SK-N-MC (cell line): ENCODE measurements around the gene POLR2L.
A peak's percentile ranks its signal among the peaks of the same experiment; 100 is the strongest.

Experiments
- DNase-seq: peaks from one replicate; pipeline ENCODE4 v3.0.0-alpha.2; 2011; ENCODE audit warnings: low read depth, low spot score
- H3K27ac ChIP-seq: fragments of 200-600 bp; sonication (generic); 2 replicates; pipeline ENCODE4 v1.5.1; 2016; ENCODE audit warnings: mixed run types
- H3K36me3 ChIP-seq: fragments of 200-600 bp; sonication (generic); 2 replicates; pipeline ENCODE4 v1.6.1; 2017; ENCODE audit warnings: antibody characterized with exemption, low read length, mixed read lengths; ENCODE audit not compliant: insufficient read depth
- H3K4me3 ChIP-seq: fragments of 200-600 bp; sonication (generic); 2 replicates; pipeline ENCODE4 v1.5.1; 2016
- H3K9ac ChIP-seq: fragments of 200-600 bp; sonication (generic); 2 replicates; pipeline ENCODE4 v1.8.0; 2017; ENCODE audit warnings: mixed run types, mixed read lengths; ENCODE audit not compliant: insufficient read length
- H3K9me3 ChIP-seq: fragments of 200-600 bp; sonication (generic); 2 replicates; pipeline ENCODE4 v1.6.1; 2017; ENCODE audit warnings: low read depth, mild to moderate bottlenecking, antibody characterized with exemption, low read length, moderate library complexity, mixed read lengths
- EZH2 ChIP-seq: fragments of 200-600 bp; sonication (generic); IDR thresholded peaks from one replicate; pipeline ENCODE4 v1.6.1; 2017; ENCODE audit warnings: antibody characterized with exemption
- FOXP2 ChIP-seq: optimal IDR thresholded peaks from 2 replicates; pipeline ENCODE3; 2011; ENCODE audit warnings: mild to moderate bottlenecking, moderate library complexity; ENCODE audit not compliant: insufficient read depth; ENCODE audit errors: extremely low read length, control extremely low read depth
- POLR2AphosphoS5 ChIP-seq: IDR thresholded peaks from 2 replicates; pipeline ENCODE4 v1.6.1; 2012; ENCODE audit warnings: mild to moderate bottlenecking, low read depth, low read length, borderline replicate concordance

Gene POLR2L

DNA sequence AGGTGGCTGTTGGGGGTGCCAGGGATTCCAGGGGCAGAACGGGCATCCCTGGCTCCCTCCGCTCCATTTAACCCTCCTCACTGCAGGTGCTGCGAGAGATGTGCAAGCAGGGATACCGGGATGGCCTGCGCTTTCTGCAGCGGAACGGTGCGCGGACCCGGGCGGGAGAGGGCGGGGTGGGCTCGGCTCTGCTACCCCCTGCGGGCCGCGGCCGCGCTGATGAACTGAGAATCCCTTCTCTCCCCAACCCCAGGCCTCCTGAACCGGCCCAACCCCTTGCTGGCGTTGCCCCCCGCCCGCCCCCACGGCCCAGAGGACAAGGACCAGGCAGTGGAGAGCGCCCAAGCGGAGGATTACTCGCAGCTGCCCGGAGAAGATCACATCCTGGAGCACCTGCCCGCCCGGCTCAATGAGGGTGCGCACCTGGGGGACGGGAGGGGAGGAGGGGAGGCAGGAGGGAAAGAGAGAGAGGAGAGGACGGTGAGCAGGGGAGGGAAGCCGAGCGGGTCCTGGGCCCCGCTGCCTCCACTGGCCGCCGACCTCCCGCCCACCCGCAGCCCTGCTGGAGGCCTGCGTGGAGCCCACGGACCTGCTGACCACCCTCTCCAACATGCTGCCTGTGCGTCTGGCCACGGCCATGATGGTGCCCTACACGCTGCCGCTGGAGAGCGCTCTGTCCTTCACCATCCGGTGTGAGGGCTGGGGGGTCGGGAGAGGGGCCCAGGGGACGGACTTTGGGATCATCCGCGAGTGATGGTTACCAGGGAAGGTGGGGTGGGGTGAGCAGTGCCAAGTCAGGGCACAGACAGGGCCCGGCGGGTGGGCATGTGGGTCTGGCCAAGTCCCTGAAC is 18.7 kb downstream of the POLR2L start:
- no peak overlapping the region for H3K4me3 ChIP-seq
- H3K27ac ChIP-seq = no peak overlapping the region
- H3K9ac ChIP-seq = no peak overlapping the region
- no peak for DNase-seq
- TF ChIP-seq FOXP2 (no peak), POLR2AphosphoS5 (no peak), EZH2 (no peak)
- H3K9me3 ChIP-seq = no peaks in the 10 kb centered on the region
- no peaks in the 10 kb centered on the region; the same call in 1 of the 2 replicates for H3K36me3 ChIP-seq

- H3K9ac ChIP-seq = no peak overlapping the region
- DNase-seq = no peak
- no peak overlapping the region for H3K4me3 ChIP-seq
These were observed 20.6 kb downstream of the POLR2L start for GRCh38 chr11:821512-822371.

GRCh38 chr11:820655-821511 is 21.4 kb downstream of the POLR2L start:
- no peak for TF ChIP-seq FOXP2
- TF ChIP-seq EZH2 = no peak
- no peak for TF ChIP-seq POLR2AphosphoS5
- H3K4me3 ChIP-seq = peak overlapping the region; percentile 88
- no peaks in the 10 kb centered on the region; the same call in 1 of the 2 replicates for H3K36me3 ChIP-seq
- H3K9ac ChIP-seq = peak overlapping the region; percentile 83
- no peaks in the 10 kb centered on the region for H3K9me3 ChIP-seq
- no peak for DNase-seq
- H3K27ac ChIP-seq = no peak overlapping the region

More at GRCh38 chr11:821512-822371, 20.6 kb downstream of the POLR2L start:
- Histone ChIP-seq H3K9me3 (no peaks in the 10 kb centered on the region), H3K27ac (no peak overlapping the region), H3K36me3 (no peaks in the 10 kb centered on the region; the same call in 1 of the 2 replicates)
- TF ChIP-seq EZH2 (no peak), FOXP2 (no peak), POLR2AphosphoS5 (no peak)

GRCh38 chr11:819943-820649 is 22.2 kb downstream of the POLR2L start:
- H3K4me3 ChIP-seq = peak overlapping the region; percentile 88
- H3K27ac ChIP-seq = no peak overlapping the region
- no peaks in the 10 kb centered on the region for H3K9me3 ChIP-seq
- no peak for TF ChIP-seq FOXP2
- no peak for TF ChIP-seq POLR2AphosphoS5
- TF ChIP-seq EZH2 = no peak
- DNase-seq = no peak
- no peaks in the 10 kb centered on the region; the same call in 1 of the 2 replicates for H3K36me3 ChIP-seq
- peak overlapping the region; percentile 83 for H3K9ac ChIP-seq

DNA sequence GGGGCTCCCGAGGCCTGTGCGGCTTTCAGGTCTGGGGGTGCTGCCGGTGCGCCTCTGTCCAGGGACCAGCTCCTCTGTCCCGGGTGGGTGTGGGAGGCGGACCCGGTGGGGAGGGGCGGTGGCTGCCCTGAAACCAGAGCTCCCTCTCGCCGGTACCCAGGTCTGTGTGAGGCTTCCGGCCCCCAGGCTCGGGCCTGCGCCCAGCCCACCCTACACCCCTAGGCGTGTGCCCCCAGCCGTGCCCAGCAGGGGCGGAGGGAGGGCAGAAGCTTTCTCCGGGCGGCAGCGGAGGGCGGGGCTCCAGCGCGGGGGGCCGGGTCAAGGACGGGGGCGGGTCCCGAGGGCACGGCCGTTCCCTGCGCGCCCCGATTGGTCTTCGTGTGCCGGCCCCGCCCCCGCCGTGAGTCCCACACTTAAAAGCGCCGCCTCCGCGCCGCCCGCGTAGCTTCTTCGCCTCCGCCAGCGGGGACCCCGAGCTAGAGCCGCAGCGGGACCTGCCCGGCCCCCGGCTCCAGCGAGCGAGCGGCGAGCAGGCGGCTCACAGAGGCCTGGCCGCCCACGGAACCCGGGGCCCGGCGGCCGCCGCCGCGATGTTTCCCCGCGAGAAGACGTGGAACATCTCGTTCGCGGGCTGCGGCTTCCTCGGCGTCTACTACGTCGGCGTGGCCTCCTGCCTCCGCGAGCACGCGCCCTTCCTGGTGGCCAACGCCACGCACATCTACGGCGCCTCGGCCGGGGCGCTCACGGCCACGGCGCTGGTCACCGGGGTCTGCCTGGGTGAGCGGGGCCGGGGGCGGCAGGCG is 23.0 kb downstream of the POLR2L start:
- peak overlapping the region; percentile 83 for H3K9ac ChIP-seq
- H3K36me3 ChIP-seq = no peaks in the 10 kb centered on the region; the same call in 1 of the 2 replicates
- H3K9me3 ChIP-seq = no peaks in the 10 kb centered on the region
- peak overlapping the region; percentile 88 for H3K4me3 ChIP-seq
- TF ChIP-seq FOXP2 (peak; percentile 17), EZH2 (no peak), POLR2AphosphoS5 (peak; percentile 95)
- no peak for DNase-seq
- no peak overlapping the region for H3K27ac ChIP-seq

GRCh38 chr11:818396-819128 is 23.8 kb downstream of the POLR2L start, which contains the start of gene PNPLA2:
Gene PNPLA2, plus strand, starts transcription at chr11:818914. Its CDS starts 805 bp downstream, at chr11:819719.
- Histone ChIP-seq H3K9ac (peak within 1 kb of the TSS; percentile 83), H3K4me3 (peak within 1 kb of the TSS; percentile 88), H3K9me3 (no peaks in the 10 kb centered on the region), H3K27ac (no peak within 1 kb of the TSS), H3K36me3 (peaks cover 5% of the 10 kb centered on the region)
- no peak for DNase-seq
- no peak for TF ChIP-seq POLR2AphosphoS5
- no peak for TF ChIP-seq EZH2
- TF ChIP-seq FOXP2 = no peak

GRCh38 chr11:816433-816779 is 25.9 kb downstream of the POLR2L start:
- Histone ChIP-seq H3K36me3 (peaks cover 27% of the 10 kb centered on the region), H3K4me3 (no peak overlapping the region), H3K27ac (no peak overlapping the region), H3K9ac (no peak overlapping the region), H3K9me3 (no peaks in the 10 kb centered on the region)
- TF ChIP-seq POLR2AphosphoS5 (0 out of 2 replicates have a peak, but pooled peaks have one; percentile 19), EZH2 (no peak)
- DNase-seq = no peak
